ENCODE results near the gene KDR. TPM values are rescaled to one million over a fixed set of nuclear protein-coding genes. Genes with fewer than 3 reads are reported as not detected.

The KDR gene
- total RNA-seq, 1 donor from 2014 or later = 2.0 TPM

DNA sequence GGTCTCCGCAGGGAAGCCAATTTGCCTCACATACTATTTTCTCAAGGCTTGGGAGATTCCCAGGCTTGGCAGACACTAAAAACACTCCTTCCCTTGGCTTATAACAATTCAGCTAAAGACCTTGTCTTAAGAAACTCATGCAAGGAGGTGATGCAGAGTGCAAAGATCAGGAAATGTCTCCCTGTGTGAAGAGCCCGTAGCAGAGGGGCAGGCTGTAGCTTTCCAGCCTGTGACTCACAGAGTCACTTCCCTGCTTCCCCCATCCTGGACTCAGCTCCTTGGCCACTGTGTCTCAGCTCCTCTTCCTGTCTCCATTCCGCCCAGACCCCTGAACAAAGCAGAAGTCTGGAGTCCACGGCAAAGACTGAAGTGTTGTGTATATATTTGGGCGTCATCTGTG is 56.1 kb downstream of the KDR start:
- H3K9me3 Mint-ChIP-seq (ENCODE audit: unreplicated experiment) = peaks cover 2% of the 10 kb centered on the region
- H3K27me3 Mint-ChIP-seq (ENCODE audit: unreplicated experiment) = peaks cover 3% of the 10 kb centered on the region
- no peak overlapping the region for H3K4me3 Mint-ChIP-seq (ENCODE audit: unreplicated experiment)
- no peak overlapping the region for H3K27ac Mint-ChIP-seq (ENCODE audit: unreplicated experiment)
- TF ChIP-seq, protein P1, sequence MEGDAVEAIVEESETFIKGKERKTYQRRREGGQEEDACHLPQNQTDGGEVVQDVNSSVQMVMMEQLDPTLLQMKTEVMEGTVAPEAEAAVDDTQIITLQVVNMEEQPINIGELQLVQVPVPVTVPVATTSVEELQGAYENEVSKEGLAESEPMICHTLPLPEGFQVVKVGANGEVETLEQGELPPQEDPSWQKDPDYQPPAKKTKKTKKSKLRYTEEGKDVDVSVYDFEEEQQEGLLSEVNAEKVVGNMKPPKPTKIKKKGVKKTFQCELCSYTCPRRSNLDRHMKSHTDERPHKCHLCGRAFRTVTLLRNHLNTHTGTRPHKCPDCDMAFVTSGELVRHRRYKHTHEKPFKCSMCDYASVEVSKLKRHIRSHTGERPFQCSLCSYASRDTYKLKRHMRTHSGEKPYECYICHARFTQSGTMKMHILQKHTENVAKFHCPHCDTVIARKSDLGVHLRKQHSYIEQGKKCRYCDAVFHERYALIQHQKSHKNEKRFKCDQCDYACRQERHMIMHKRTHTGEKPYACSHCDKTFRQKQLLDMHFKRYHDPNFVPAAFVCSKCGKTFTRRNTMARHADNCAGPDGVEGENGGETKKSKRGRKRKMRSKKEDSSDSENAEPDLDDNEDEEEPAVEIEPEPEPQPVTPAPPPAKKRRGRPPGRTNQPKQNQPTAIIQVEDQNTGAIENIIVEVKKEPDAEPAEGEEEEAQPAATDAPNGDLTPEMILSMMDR (IDR thresholded peaks at IDR 0.05; ENCODE audit: partially characterized antibody, unreplicated experiment) = no peak
- H3K4me1 Mint-ChIP-seq (ENCODE audit: low read depth, unreplicated experiment) = no peaks in the 10 kb centered on the region
- H3K36me3 Mint-ChIP-seq (ENCODE audit: unreplicated experiment) = no peaks in the 10 kb centered on the region
- DNase-seq = no peak

DNA sequence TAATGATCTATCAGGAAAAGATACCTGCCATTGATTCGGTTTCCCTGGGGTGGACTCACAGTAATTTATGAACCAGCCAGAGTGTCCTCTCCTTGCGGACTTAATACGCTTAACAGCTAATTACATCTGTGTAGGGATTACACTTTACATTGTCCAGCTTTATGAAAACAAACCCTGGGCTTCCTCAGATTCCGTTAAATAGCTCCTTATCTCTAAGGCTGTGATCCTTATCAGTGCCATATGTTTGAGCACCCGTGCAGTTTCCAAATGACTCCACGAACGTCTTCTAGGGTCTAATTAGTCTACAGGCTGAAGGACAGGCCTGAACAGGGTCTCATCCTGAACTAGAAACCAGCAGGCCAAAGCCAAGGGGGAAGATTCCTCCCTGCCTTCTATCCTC is 56.9 kb downstream of the KDR start:
- no peak overlapping the region for H3K27ac Mint-ChIP-seq (ENCODE audit: unreplicated experiment)
- no peak overlapping the region for H3K4me3 Mint-ChIP-seq (ENCODE audit: unreplicated experiment)
- no peaks in the 10 kb centered on the region for H3K36me3 Mint-ChIP-seq (ENCODE audit: unreplicated experiment)
- peaks cover 2% of the 10 kb centered on the region for H3K9me3 Mint-ChIP-seq (ENCODE audit: unreplicated experiment)
- TF ChIP-seq, protein P1 (IDR thresholded peaks at IDR 0.05; ENCODE audit: partially characterized antibody, unreplicated experiment) = no peak
- H3K4me1 Mint-ChIP-seq (ENCODE audit: low read depth, unreplicated experiment) = no peaks in the 10 kb centered on the region
- DNase-seq = no peak
- peaks cover 3% of the 10 kb centered on the region for H3K27me3 Mint-ChIP-seq (ENCODE audit: unreplicated experiment)

DNA sequence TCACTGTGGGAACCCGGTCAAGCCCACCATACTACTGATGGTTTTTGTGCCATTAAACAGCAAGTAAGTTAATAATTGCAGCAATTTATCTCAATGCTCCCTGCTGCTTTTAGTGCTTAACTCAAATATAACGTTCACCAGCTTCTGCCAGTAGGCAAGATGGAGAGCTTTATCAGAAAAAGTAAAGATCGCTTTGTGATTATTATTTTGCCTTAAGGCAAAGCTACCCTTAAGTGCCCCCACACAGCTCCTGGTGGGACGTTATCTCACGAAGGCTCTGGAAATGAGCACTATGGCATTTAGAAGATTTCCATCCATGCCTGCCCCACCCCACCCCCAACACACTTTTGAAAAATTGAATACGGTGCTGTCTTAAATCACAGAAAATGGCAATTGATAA is 59.4 kb downstream of the KDR start:
- Mint-ChIP-seq H3K4me3 (ENCODE audit: unreplicated experiment) (no peak overlapping the region), H3K27ac (ENCODE audit: unreplicated experiment) (no peak overlapping the region), H3K9me3 (ENCODE audit: unreplicated experiment) (peaks cover 4% of the 10 kb centered on the region), H3K4me1 (ENCODE audit: low read depth, unreplicated experiment) (no peaks in the 10 kb centered on the region), H3K36me3 (ENCODE audit: unreplicated experiment) (no peaks in the 10 kb centered on the region), H3K27me3 (ENCODE audit: unreplicated experiment) (peaks cover 3% of the 10 kb centered on the region)
- DNase-seq = no peak
- TF ChIP-seq, protein P1 (IDR thresholded peaks at IDR 0.05; ENCODE audit: partially characterized antibody, unreplicated experiment) = no peak

DNA sequence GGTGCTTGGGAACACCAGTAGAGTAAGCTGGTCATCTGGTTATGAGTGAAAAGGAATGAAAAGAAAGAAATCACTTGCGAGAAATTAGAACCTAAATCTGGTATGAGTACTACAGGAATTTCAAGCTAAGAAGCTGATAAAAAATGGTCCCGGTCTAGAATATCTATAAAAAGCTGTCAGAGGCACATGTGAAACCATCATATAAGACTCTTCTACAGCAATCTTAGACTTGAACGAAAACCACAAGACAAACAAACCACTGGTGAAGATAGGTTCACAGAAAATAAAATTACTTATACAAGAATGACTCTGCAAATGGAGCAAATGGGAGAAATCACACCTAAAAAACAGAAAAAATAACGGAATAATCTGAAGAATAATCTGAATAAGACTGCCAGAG is 69.9 kb downstream of the KDR start:
- TF ChIP-seq, protein P1 (IDR thresholded peaks at IDR 0.05; ENCODE audit: partially characterized antibody, unreplicated experiment) = no peak

DNA sequence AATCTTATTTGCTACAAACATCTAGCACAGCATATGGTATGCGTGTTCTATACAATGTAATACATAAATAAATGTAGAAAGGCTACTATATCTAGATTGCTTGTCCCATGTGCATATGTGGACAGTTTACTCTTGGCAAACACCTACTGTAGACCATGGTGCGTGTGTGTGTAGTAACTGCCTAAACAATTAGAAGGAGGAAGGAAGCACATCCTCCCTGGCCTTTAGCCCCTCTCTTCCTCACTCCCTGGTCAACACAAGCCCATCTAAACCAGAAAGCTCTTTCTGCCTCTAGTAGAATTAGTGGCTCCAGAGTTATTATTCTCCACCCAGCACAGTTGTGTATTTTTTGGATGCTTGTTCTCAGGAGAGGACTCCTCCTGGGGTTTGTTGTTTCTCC is 73.9 kb downstream of the KDR start:
- TF ChIP-seq, protein P1 (IDR thresholded peaks at IDR 0.05; ENCODE audit: partially characterized antibody, unreplicated experiment) = no peak
- Mint-ChIP-seq H3K36me3 (ENCODE audit: unreplicated experiment) (no peaks in the 10 kb centered on the region), H3K27me3 (ENCODE audit: unreplicated experiment) (no peaks in the 10 kb centered on the region), H3K9me3 (ENCODE audit: unreplicated experiment) (peaks cover 3% of the 10 kb centered on the region), H3K4me3 (ENCODE audit: unreplicated experiment) (no peak overlapping the region), H3K4me1 (ENCODE audit: low read depth, unreplicated experiment) (no peaks in the 10 kb centered on the region), H3K27ac (ENCODE audit: unreplicated experiment) (no peak overlapping the region)
- no peak for DNase-seq

More for the DNA sequence above, 69.9 kb downstream of the KDR start:
- no peak for DNase-seq
- no peak overlapping the region for H3K4me3 Mint-ChIP-seq (ENCODE audit: unreplicated experiment)
- no peak overlapping the region for H3K27ac Mint-ChIP-seq (ENCODE audit: unreplicated experiment)
- peaks cover 2% of the 10 kb centered on the region for H3K9me3 Mint-ChIP-seq (ENCODE audit: unreplicated experiment)
- H3K4me1 Mint-ChIP-seq (ENCODE audit: low read depth, unreplicated experiment) = no peaks in the 10 kb centered on the region
- no peaks in the 10 kb centered on the region for H3K36me3 Mint-ChIP-seq (ENCODE audit: unreplicated experiment)
- no peaks in the 10 kb centered on the region for H3K27me3 Mint-ChIP-seq (ENCODE audit: unreplicated experiment)

Measured in glutamatergic neuron (in vitro differentiated cells).